ENCODE results near the gene C16orf74. TPM values are rescaled to one million over a fixed set of nuclear protein-coding genes. Genes with fewer than 3 reads are reported as not detected.

The C16orf74 gene
- total and polyA plus RNA-seq, 3 donors from 2014 or later: 3.8 to 6.0 (median 4.3) TPM

DNA sequence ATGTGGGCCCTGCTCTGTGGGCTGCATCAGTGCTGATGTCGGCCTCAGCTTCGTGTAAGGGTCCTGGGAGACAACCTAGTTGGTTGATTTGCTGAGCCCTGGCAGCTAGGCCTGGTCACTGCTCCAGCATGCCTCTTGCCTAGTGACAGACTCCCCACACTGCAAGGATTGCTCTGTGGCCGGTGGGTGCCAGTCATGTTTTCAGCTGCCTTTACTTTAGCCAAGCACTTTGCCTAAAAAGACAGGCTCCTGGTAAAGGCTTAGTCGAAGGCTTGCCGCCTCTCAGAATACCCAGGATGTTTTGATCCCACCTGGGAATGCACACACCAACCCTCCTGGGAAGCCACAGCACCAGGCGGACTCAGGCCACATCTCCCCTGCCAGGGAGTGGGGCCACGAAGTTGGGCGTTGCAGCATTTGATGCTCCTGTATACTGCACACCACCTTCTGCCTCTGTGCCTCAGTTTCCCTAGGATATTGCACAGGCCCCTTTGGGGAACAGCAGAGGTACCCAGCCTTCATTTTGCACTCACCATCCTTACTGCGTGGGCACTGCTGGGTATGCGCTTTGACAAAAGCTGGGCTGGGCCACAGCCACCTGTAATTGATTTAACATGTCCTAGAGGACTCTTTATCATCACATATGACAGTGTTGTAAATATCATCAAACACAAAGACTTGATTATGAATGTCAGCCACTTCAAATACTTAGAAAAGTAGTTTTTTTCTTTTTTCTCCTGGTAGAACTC is 82.0 kb downstream of the C16orf74 start:
- WGBS, 2 donors: 93 to 98% methylated on average over 7 to 10 of the region's 10 CpGs

DNA sequence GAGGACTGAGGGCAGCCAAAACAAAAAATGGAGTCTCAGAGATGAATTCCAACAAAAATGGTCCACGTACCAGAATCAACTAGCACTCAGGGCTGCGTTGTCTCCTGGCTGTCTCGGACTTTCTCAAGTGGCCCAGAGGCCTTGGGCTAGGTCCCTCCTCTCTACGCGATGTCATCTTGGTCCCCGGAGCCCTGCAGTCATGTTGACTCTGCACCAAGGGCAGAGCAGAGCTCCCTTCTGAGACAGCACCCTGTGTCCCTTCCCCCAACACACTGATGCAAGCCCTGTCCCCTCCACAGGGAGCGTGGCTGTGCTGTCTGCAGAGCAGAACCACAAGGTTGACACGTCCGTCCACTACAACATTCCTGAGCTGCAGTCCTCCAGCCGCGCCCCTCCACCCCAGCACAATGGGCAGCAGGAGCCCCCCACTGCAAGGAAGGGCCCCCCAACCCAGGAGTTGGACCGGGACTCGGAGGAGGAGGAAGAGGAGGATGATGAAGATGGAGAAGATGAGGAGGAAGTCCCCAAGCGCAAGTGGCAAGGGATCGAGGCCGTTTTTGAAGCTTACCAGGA is 83.0 kb downstream of the C16orf74 start:
- no peaks in the 10 kb centered on the region for H3K9me3 ChIP-seq
- TF ChIP-seq, protein P1, sequence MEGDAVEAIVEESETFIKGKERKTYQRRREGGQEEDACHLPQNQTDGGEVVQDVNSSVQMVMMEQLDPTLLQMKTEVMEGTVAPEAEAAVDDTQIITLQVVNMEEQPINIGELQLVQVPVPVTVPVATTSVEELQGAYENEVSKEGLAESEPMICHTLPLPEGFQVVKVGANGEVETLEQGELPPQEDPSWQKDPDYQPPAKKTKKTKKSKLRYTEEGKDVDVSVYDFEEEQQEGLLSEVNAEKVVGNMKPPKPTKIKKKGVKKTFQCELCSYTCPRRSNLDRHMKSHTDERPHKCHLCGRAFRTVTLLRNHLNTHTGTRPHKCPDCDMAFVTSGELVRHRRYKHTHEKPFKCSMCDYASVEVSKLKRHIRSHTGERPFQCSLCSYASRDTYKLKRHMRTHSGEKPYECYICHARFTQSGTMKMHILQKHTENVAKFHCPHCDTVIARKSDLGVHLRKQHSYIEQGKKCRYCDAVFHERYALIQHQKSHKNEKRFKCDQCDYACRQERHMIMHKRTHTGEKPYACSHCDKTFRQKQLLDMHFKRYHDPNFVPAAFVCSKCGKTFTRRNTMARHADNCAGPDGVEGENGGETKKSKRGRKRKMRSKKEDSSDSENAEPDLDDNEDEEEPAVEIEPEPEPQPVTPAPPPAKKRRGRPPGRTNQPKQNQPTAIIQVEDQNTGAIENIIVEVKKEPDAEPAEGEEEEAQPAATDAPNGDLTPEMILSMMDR (IDR thresholded peaks at IDR 0.05): no peak
- intact Hi-C loops (cut with DNase I; ENCODE audit: low total_unique reads): no loop called here
- no peaks in the 10 kb centered on the region for H3K36me3 ChIP-seq (ENCODE audit: low read depth, missing control alignments)
- no peaks in the 10 kb centered on the region for H3K27me3 ChIP-seq
- H3K4me3 ChIP-seq: no peak overlapping the region
- DNase-seq: no peak
- H3K27ac ChIP-seq: no peak overlapping the region
- 91 to 96% methylated on average over 16 of the region's 16 CpGs for WGBS, 2 donors
- H3K4me1 ChIP-seq: no peaks in the 10 kb centered on the region

More for the DNA sequence above, 82.0 kb downstream of the C16orf74 start:
- Histone ChIP-seq H3K4me3 (no peak overlapping the region), H3K36me3 (ENCODE audit: low read depth, missing control alignments) (no peaks in the 10 kb centered on the region), H3K4me1 (peaks cover 5% of the 10 kb centered on the region), H3K27ac (no peak overlapping the region), H3K9me3 (no peaks in the 10 kb centered on the region), H3K27me3 (no peaks in the 10 kb centered on the region)
- TF ChIP-seq, protein P1 (IDR thresholded peaks at IDR 0.05): no peak
- no peak for TF ChIP-seq POLR2A (IDR thresholded peaks at IDR 0.05)
- intact Hi-C loops (cut with DNase I; ENCODE audit: low total_unique reads): no loop called here
- no peak for DNase-seq

DNA sequence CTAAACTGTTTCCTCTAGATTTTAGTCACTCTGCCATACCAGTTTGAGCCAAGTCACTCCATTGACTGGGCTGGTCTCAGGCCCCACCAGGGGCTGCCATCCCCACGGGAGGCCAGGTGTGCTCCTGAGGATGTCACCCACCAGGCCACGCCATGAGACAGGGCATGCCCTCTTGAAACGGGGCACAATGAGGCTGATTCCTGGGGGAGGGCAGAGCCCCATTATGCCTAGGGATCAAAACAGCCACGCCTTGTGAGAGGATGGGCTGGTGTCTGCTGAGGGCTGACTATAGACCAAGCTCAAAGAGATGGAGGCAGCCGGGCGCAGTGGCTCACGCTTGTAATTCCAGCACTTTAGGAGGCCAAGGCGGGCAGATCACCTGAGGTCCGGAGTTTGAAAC is 83.6 kb downstream of the C16orf74 start:
- TF ChIP-seq, protein P1 (IDR thresholded peaks at IDR 0.05): no peak
- TF ChIP-seq POLR2A (IDR thresholded peaks at IDR 0.05): no peak
- Histone ChIP-seq H3K4me1 (no peaks in the 10 kb centered on the region), H3K9me3 (no peaks in the 10 kb centered on the region), H3K4me3 (no peak overlapping the region), H3K36me3 (ENCODE audit: low read depth, missing control alignments) (no peaks in the 10 kb centered on the region), H3K27me3 (no peaks in the 10 kb centered on the region), H3K27ac (no peak overlapping the region)
- no peak for DNase-seq
- intact Hi-C loops (cut with DNase I; ENCODE audit: low total_unique reads): no loop called here
- 92 to 98% methylated on average over 4 to 9 of the region's 9 CpGs for WGBS, 2 donors

DNA sequence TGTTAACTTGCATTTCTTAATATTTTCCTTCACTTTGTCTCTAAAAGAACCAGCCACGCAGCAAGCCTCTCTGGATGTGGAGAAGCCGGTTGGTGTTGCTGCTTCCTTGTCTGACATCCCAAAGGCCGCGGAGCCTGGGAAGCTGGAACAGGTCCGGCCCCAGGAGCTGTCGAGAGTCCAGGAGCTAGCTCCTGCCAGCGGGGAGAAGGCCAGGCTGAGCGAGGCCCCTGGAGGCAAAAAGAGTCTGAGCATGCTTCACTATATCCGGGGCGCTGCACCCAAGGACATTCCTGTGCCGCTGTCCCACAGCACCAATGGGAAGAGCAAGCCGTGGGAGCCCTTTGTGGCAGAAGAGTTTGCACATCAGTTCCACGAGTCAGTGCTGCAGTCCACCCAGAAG is 85.0 kb downstream of the C16orf74 start:
- no peaks in the 10 kb centered on the region for H3K27me3 ChIP-seq
- TF ChIP-seq, protein P1 (IDR thresholded peaks at IDR 0.05): no peak
- no peak for TF ChIP-seq POLR2A (IDR thresholded peaks at IDR 0.05)
- no peak overlapping the region for H3K27ac ChIP-seq
- DNase-seq: no peak
- WGBS, 2 donors: 92 to 95% methylated on average over 12 to 13 of the region's 13 CpGs
- no peaks in the 10 kb centered on the region for H3K4me1 ChIP-seq
- intact Hi-C loops (cut with DNase I; ENCODE audit: low total_unique reads): no loop called here
- H3K9me3 ChIP-seq: no peaks in the 10 kb centered on the region
- no peaks in the 10 kb centered on the region for H3K36me3 ChIP-seq (ENCODE audit: low read depth, missing control alignments)
- H3K4me3 ChIP-seq: no peak overlapping the region

DNA sequence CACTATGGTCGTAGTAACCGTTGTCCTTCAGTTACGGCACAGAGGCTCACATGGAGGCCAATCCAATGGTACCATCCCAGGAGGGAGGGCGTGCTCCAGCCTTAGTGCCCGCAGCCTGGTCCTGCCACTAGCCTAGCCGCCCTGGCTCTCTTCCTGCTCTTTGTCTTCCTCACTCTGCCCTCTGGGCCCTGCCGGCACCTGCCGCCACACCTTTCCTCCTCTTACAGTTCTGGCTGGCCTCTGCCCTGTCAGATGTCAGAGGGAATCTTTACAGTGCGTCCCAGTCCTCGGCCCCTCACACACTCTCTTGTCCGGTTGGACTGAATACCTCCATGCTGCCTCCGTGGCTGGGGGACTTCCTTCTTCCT is 85.5 kb downstream of the C16orf74 start:
- TF ChIP-seq, protein P1 (IDR thresholded peaks at IDR 0.05): no peak
- TF ChIP-seq POLR2A (IDR thresholded peaks at IDR 0.05): no peak
- no peak overlapping the region for H3K4me3 ChIP-seq
- no peak for DNase-seq
- no peaks in the 10 kb centered on the region for H3K4me1 ChIP-seq
- H3K27ac ChIP-seq: no peak overlapping the region
- H3K36me3 ChIP-seq (ENCODE audit: low read depth, missing control alignments): no peaks in the 10 kb centered on the region
- WGBS, 2 donors: 91 to 96% methylated on average over 12 of the region's 12 CpGs
- intact Hi-C loops (cut with DNase I; ENCODE audit: low total_unique reads): no loop called here
- H3K9me3 ChIP-seq: no peaks in the 10 kb centered on the region
- no peaks in the 10 kb centered on the region for H3K27me3 ChIP-seq
